Activated T-cell treated with anti-CD3 and anti-CD28 coated beads for 4 hours (primary cell): ENCODE data around the gene FAM107B.
"Not testable (repeated sequence)": the region's sequence is repeated elsewhere in the genome, so short reads cannot be mapped to it uniquely, and the experiment has no call there.

Source experiments
- DNase-seq: peaks from one replicate; pipeline ENCODE4 v3.0.0-alpha.2; 2020

Gene FAM107B

GRCh38 chr10:14691359-14691758, 83.3 kb downstream of the FAM107B start:
- DNase-seq, result no peak

- no peak for DNase-seq
Observed at GRCh38 chr10:14688606-14689005, 86.1 kb downstream of the FAM107B start.

GRCh38 chr10:14688189-14688588, 86.5 kb downstream of the FAM107B start:
- not testable (repeated sequence) for DNase-seq

GRCh38 chr10:14687340-14687739, 87.4 kb downstream of the FAM107B start:
- DNase-seq, result no peak

GRCh38 chr10:14686356-14686755, 88.3 kb downstream of the FAM107B start:
- DNase-seq, result no peak

- DNase-seq, result no peak
Observed at GRCh38 chr10:14684354-14684753, 90.3 kb downstream of the FAM107B start.

GRCh38 chr10:14683256-14683655, 91.4 kb downstream of the FAM107B start:
- DNase-seq, result no peak

GRCh38 chr10:14681802-14682201, 92.9 kb downstream of the FAM107B start:
- no peak for DNase-seq

GRCh38 chr10:14681305-14681704, 93.4 kb downstream of the FAM107B start:
- DNase-seq, result no peak

- no peak for DNase-seq
Observed at GRCh38 chr10:14678637-14679036, 96.1 kb downstream of the FAM107B start.

GRCh38 chr10:14676732-14677131, 98.0 kb downstream of the FAM107B start:
- no peak for DNase-seq

- DNase-seq, result no peak
Observed at GRCh38 chr10:14674376-14675050, 100.2 kb downstream of the FAM107B start.

- DNase-seq, result no peak
Observed at GRCh38 chr10:14673189-14673861, 101.4 kb downstream of the FAM107B start.

GRCh38 chr10:14671386-14671831, 103.3 kb downstream of the FAM107B start:
- no peak for DNase-seq

GRCh38 chr10:14670551-14671240, 104.0 kb downstream of the FAM107B start:
- DNase-seq, result no peak

GRCh38 chr10:14669576-14669975, 105.1 kb downstream of the FAM107B start:
- no peak for DNase-seq

GRCh38 chr10:14667781-14668180, 106.9 kb downstream of the FAM107B start:
- DNase-seq, result no peak

GRCh38 chr10:14667280-14667679, 107.4 kb downstream of the FAM107B start:
- no peak for DNase-seq

- DNase-seq, result no peak
Observed at GRCh38 chr10:14665865-14666857, 108.5 kb downstream of the FAM107B start.

GRCh38 chr10:14665304-14665703, 109.4 kb downstream of the FAM107B start:
- no peak for DNase-seq

GRCh38 chr10:14664345-14664744, 110.4 kb downstream of the FAM107B start:
- DNase-seq, result no peak

GRCh38 chr10:14661818-14662217, 112.9 kb downstream of the FAM107B start:
- no peak for DNase-seq

- no peak for DNase-seq
Observed at GRCh38 chr10:14660831-14661230, 113.9 kb downstream of the FAM107B start.
